ENCODE results near the gene USP17L10.
"Not testable (repeated sequence)": the region's sequence is repeated elsewhere in the genome, so short reads cannot be mapped to it uniquely, and the experiment has no call there.

USP17L10 gene, protein sequence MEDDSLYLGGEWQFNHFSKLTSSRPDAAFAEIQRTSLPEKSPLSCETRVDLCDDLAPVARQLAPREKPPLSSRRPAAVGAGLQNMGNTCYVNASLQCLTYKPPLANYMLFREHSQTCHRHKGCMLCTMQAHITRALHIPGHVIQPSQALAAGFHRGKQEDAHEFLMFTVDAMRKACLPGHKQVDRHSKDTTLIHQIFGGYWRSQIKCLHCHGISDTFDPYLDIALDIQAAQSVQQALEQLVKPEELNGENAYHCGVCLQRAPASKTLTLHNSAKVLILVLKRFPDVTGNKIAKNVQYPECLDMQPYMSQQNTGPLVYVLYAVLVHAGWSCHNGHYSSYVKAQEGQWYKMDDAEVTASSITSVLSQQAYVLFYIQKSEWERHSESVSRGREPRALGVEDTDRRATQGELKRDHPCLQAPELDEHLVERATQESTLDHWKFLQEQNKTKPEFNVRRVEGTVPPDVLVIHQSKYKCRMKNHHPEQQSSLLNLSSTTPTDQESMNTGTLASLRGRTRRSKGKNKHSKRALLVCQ

GRCh38 chr4:9210357-9210756, at the start of gene USP17L10:
USP17L10 (plus strand) TSS chr4:9210657; CDS start chr4:9210657, 0 bp downstream.
- not testable (repeated sequence) for DNase-seq

GRCh38 chr4:9165990-9166389, 44.5 kb upstream of the USP17L10 start:
- DNase-seq: not testable (repeated sequence)

GRCh38 chr4:9169791-9170459, 40.5 kb upstream of the USP17L10 start, which contains the start of gene FAM90A26:
FAM90A26 (plus strand) TSS chr4:9170409; CDS start chr4:9173173, 2,764 bp downstream.
- DNase-seq: not testable (repeated sequence)

- not testable (repeated sequence) for DNase-seq
Measured at GRCh38 chr4:9214701-9215100, 4.2 kb downstream of the USP17L10 start.

DNA sequence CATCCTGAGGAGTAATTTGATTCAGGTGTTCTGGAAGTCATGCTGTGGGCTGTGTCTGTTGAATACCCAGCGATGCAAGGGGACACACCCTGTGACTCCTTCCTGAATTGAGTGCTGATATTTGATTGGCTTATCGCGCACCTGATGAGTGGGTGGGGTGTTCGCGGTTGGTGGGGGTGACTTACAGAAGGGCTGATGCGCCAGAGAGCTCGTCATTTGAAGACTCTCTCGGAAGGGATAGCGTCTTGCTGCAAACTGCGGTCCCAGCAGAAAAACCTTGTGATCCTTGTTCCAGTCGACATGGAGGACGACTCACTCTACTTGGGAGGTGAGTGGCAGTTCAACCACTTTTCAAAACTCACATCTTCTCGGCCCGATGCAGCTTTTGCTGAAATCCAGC, 4.6 kb downstream of the USP17L10 start, which contains the start of gene USP17L11:
Gene USP17L11, plus strand, starts transcription at position 301 of the 400 bp plus-strand sequence. Its CDS starts 0 bp downstream, at position 301.
- DNase-seq: not testable (repeated sequence)

GRCh38 chr4:9219852-9220251, 9.4 kb downstream of the USP17L10 start, which contains the start of gene USP17L12:
USP17L12 (plus strand) TSS chr4:9220152; CDS start chr4:9220152, 0 bp downstream.
- not testable (repeated sequence) for DNase-seq

DNA sequence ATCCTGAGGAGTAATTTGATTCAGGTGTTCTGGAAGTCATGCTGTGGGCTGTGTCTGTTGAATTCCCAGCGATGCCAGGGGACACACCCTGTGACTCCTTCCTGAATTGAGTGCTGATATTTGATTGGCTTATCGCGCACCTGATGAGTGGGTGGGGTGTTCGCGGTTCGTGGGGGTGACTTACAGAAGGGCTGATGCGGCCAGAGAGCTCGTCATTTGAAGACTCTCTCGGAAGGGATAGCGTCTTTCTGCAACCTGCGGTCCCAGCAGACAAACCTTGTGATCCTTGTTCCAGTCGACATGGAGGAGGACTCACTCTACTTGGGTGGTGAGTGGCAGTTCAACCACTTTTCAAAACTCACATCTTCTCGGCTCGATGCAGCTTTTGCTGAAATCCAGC, 14.1 kb downstream of the USP17L10 start, which contains the start of gene USP17L13:
Gene USP17L13, plus strand, starts transcription at position 301 of the 400 bp plus-strand sequence. Its CDS starts 0 bp downstream, at position 301.
- DNase-seq: not testable (repeated sequence)

DNA sequence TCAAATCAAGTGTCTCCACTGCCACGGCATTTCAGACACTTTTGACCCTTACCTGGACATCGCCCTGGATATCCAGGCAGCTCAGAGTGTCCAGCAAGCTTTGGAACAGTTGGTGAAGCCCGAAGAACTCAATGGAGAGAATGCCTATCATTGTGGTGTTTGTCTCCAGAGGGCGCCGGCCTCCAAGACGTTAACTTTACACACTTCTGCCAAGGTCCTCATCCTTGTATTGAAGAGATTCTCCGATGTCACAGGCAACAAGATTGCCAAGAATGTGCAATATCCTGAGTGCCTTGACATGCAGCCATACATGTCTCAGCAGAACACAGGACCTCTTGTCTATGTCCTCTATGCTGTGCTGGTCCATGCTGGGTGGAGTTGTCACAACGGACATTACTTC, 19.8 kb downstream of the USP17L10 start:
- DNase-seq: not testable (repeated sequence)

DNA sequence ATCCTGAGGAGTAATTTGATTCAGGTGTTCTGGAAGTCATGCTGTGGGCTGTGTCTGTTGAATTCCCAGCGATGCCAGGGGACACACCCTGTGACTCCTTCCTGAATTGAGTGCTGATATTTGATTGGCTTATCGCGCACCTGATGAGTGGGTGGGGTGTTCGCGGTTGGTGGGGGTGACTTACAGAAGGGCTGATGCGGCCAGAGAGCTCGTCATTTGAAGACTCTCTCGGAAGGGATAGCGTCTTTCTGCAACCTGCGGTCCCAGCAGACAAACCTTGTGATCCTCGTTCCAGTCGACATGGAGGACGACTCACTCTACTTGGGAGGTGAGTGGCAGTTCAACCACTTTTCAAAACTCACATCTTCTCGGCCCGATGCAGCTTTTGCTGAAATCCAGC, 23.6 kb downstream of the USP17L10 start, which contains the start of gene USP17L15:
Gene USP17L15, plus strand, starts transcription at position 301 of the 400 bp plus-strand sequence. Its CDS starts 0 bp downstream, at position 301.
- DNase-seq: not testable (repeated sequence)

GRCh38 chr4:9238461-9238860, 28.0 kb downstream of the USP17L10 start:
- not testable (repeated sequence) for DNase-seq

- DNase-seq: not testable (repeated sequence)
Measured at GRCh38 chr4:9243579-9243978, 33.1 kb downstream of the USP17L10 start, which contains the start of gene USP17L17. USP17L17 (plus strand) TSS chr4:9243879; CDS start chr4:9243879, 0 bp downstream.

DNA sequence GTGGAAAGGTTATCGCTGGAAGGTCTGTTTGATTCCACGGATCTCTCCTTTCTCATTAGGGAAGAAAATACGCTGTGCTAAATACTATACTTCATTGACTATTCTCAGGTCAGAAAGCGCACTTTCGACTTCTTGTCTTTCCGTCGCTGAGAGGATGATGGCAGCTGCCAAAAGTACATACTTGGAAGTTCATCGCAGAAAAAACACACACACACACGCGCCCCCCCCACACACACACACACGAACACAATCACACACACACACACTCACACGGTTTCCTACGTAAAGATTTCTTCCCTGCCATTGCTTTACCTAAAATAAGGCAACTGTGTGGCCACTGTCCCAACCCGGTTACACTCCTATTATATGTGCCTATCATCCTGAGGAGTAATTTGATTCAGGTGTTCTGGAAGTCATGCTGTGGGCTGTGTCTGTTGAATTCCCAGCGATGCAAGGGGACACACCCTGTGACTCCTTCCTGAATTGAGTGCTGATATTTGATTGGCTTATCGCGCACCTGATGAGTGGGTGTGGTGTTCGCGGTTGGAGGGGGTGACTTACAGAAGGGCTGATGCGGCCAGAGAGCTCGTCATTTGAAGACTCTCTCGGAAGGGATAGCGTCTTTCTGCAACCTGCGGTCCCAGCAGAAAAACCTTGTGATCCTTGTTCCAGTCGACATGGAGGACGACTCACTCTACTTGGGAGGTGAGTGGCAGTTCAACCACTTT, 37.7 kb downstream of the USP17L10 start, which contains the start of gene USP17L18:
Gene USP17L18, plus strand, starts transcription at position 678 of the 728 bp plus-strand sequence. Its CDS starts 0 bp downstream, at position 678.
- not testable (repeated sequence) for DNase-seq

- not testable (repeated sequence) for DNase-seq
Measured at GRCh38 chr4:9253078-9253477, 42.6 kb downstream of the USP17L10 start, which contains the start of gene USP17L19. USP17L19 (plus strand) TSS chr4:9253378; CDS start chr4:9253378, 0 bp downstream.

- DNase-seq: not testable (repeated sequence)
Measured at GRCh38 chr4:9257824-9258223, 47.4 kb downstream of the USP17L10 start, which contains the start of gene USP17L20. USP17L20 (plus strand) TSS chr4:9258124; CDS start chr4:9258124, 0 bp downstream.
